Putamen (tissue), 1 donor: Measurements from ENCODE around the gene WDR82.
"Not testable (repeated sequence)": the region's sequence is repeated elsewhere in the genome, so short reads cannot be mapped to it uniquely, and the experiment has no call there.

Experiments used
- DNase-seq: peaks from one replicate; pipeline ENCODE4 v3.0.0-alpha.2; 2016; ENCODE audit warnings: low spot score

Gene WDR82

GRCh38 chr3:52288674-52289073 lies 10.2 kb upstream of the WDR82 start:
- DNase-seq, result no peak

DNA sequence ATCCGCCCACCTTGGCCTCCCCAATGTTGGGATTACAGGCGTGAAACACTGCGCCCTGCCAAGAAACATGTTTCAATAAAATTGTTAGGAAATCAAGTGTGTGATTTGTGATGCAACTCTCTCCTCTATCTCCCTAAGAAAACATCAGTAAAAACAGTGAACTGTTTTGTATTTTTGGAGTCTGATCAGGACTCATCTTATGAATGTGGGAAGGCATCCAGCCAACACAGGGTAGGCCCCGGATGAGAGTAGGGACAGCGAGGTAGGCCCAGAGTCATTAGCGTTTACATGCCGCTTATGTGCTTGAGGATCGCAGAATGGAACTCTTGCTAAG lies 8.3 kb upstream of the WDR82 start:
- DNase-seq, result no peak

GRCh38 chr3:52284051-52284450 lies 5.6 kb upstream of the WDR82 start:
- DNase-seq, result not testable (repeated sequence)

- no peak for DNase-seq
These were observed 4.9 kb upstream of the WDR82 start for GRCh38 chr3:52283306-52283705.

GRCh38 chr3:52281981-52282801 lies 3.7 kb upstream of the WDR82 start:
- no peak for DNase-seq

GRCh38 chr3:52280050-52280461 lies 1.6 kb upstream of the WDR82 start:
- DNase-seq, result no peak

DNA sequence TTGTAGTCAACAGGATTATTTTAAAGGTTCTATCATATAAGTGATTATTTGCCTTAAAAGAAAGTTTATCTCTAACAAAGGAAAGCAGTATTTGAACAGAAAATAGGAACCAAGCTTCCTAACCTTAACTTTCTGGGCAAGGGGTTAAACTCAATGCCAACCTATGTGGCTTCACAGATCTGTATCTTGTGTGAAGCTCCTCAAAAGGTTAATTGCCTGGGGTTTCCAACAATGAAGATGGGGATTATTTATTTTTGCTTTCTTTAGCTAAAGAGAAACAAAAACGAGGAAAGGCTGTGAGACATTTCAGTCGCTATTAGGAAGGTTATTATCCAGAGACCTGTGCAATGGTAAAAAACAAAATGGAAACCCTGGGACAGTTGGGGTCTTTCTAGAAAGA lies 1.1 kb upstream of the WDR82 start:
- DNase-seq, result no peak

- no peak for DNase-seq
These were observed 408 bp downstream of the WDR82 start for GRCh38 chr3:52277972-52278509.

GRCh38 chr3:52277071-52277964 lies 1.1 kb downstream of the WDR82 start:
- peak; percentile 43 for DNase-seq

DNA sequence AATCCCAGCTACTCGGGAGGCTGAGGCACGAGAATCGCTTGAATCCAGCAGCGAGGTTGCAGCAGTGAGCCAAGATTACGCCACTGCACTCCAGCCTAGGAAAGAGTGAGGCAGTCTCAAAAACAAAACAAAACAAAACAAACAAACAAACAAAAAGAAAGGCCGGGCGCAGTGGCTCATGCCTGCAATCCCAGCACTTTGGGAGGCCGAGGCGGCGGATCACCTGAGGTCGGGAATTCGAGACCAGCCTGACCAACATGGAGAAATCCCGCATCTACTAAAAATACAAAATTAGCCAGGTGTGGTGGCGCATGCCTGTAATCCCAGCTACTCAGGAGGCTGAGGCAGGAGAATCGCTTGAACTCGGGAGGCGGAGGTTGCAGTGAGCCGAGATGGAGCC lies 3.7 kb downstream of the WDR82 start:
- DNase-seq, result not testable (repeated sequence)

DNA sequence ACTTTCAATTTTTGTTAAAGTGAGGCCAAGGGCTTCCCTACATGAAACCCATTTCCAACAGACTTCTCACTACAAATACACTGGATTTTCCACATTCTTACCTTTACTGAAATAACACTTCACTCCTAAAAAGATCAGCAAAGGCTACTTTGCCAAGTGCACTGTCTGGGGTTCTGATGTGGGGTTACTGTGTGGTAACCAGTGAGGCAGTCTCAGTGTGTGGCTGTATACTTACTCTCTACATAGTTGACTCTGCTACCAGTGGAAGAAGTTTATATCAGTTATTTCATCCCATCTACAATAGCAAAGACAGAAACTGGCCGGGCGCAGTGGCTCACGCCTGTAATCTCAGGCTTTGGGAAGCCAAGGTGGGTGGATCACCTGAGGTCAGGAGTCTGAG lies 5.6 kb downstream of the WDR82 start:
- no peak for DNase-seq

DNA sequence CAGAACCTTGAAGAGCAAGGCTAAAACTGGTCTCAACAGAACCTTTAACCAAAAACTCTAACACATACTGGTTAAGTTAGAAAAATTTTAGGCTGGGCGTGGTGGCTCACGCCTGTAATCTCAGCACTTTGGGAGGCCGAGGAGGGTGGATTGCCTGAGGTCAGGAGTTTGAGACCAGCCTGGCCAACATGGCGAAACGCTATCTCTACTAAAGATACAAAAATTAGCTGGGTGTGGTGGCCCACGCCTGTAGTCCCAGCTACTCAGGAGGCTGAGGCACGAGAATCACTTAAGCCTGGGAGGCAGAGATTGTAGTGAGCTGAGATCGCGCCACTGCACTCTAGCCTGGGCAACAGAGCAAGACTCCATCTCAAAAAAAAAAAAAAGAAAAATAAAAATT lies 6.3 kb downstream of the WDR82 start:
- not testable (repeated sequence) for DNase-seq

DNA sequence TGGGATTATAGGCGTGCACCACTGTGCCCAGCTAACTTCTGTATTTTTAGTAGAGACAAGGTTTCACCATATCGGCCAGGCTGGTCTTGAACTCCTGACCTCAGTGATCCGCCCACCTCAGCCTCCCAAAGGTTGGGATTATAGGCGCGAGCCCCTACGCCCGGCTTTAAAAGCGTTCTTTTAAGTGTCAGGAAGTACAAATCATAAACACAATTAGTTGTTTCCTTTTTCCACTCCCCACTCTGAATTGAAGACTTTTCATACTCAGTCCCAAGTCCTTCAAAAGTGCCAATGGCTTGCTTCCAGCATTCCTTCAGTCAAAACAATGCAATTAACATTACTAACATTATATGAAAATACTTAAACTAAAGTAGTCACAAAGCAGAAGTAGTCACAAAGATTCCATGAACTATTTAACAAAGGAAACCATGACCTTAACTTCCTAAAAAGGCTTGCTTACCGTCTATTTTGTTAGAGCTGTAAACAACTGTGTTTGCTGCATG lies 8.1 kb downstream of the WDR82 start:
- no peak for DNase-seq

DNA sequence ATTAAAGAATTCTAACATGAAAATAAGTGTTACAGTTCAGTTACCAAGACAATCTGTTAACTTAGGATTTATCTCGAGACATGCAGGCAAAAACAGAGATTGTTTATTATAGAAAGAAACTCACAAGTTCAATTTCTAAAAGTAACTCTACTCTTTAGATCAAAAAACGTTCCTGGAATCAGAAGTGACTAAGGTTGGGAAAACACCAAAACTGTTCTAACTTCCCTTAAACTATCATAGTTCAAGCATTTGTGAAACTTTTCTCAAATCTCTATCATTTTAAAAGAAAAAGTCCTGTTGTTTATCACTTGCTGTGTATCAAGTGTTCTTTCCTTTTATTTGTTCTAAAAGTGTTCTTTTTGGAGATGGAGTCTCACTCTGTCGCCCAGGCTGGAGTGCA lies 8.7 kb downstream of the WDR82 start:
- DNase-seq, result no peak

GRCh38 chr3:52268036-52268435 lies 10.4 kb downstream of the WDR82 start:
- DNase-seq, result no peak

- DNase-seq, result no peak
These were observed 13.1 kb downstream of the WDR82 start for GRCh38 chr3:52265387-52265786.

- no peak for DNase-seq
These were observed 16.0 kb downstream of the WDR82 start for GRCh38 chr3:52262447-52262846.

DNA sequence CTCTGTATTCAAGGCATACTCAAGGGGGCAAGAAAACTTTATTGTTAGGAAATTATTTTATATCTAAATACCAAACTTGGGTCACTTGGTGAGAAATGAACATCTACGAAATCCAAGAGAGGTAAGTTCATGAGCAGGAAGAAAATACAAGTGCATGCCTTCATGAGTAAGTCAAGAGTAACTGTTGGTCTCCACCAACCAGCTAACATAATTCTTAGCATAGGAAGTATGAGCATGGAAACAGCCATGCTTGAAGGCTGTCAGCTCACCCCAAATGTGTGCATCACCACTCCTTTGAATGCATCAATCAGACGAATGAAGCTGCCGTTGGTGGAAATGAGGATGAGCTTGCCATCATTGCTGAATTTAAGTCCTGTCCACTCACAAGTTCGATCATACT lies 19.0 kb downstream of the WDR82 start:
- DNase-seq, result no peak

DNA sequence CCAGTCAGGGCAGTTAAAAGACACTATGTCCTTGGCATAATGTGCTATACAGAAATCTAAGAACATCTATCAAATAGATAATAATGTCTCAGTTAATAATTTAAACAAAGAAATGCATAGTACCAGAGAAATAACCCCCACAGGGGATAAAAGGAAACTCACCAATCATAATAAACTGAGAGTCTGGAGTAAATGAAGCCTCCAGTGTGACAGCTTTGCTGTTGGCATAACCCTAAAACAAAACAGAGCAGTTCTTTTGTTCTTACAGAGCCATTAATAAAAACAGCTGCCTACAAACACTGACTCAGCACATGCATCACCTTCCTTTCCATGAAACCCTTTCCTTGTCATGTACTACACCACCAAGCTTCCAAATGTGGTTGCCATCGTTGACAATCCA lies 19.4 kb downstream of the WDR82 start:
- no peak for DNase-seq

- DNase-seq, result no peak
These were observed 20.5 kb downstream of the WDR82 start for GRCh38 chr3:52257911-52258310.

DNA sequence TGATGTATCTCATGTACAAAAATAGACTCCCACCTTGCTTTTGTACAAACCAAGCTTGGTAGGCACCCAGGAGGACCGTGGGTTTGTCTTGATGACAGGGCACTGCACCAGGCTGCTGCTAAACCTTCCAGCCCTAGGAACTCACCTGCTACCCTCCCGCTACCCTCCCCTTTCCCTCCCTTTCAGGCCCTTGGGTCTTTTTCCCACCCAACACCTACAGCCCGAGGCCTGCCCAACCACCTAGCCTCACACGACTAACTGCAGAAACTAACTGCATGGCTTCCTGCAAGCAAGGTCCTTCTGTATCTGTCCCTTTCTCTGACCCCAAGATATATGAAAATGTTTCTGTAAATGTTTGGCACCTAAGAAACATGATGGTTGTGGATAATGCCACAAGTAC lies 21.8 kb downstream of the WDR82 start:
- DNase-seq, result no peak

DNA sequence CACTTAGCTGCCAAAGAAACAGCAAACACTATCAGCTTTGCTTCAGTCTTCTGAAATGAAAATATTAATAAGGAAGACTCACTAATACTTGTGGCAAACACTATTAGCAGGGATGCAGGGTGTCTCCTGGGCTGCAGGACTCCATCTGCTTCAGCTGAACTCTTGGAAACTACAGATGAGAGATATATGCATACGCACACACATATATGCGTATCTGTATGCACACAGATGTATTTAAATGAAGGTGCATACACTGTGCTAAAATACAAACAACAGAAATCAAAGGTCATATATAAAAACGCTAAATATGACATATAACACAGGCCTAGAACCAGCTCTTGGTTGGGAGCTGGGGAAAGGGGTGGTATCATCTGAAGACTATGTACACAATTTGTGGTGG lies 22.3 kb downstream of the WDR82 start:
- DNase-seq, result no peak

DNA sequence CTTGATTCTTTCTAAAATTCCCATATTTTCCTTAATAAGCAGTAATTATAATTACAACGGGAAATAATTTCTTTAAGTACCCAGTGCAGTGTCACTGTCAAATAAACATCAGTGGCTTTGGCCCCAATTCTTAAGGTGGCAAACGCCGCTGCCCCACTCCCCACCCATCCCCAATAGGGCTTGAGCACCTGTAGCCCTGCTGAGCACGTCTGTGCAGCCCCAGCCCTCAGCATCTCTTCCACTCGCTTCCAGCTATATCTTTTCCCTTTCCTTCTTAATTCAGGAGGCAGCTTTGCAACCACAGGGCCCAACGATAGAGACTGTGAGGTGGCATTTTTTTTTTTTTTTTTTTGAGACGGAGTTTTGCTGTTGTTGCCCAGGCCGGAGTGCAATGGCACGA lies 23.8 kb downstream of the WDR82 start:
- DNase-seq, result no peak
